WTC11 (cell line): ENCODE measurements around the gene CNOT3. TPM values are rescaled to one million over a fixed set of nuclear protein-coding genes. Genes with fewer than 3 reads are reported as not detected.

ENCODE experiments used
- ATAC-seq: fragments of 200-7000 bp; cut with Tn5 transposase; 2 replicates; pipeline ENCODE4 v1.10.0; 2021; ENCODE audit warnings: mild to moderate bottlenecking, moderate library complexity
- CTCF ChIA-PET: fragments of 300-600 bp; sonication (Branson Sonifier 250); formaldehyde crosslinking; loops from one replicate; lab custom pipeline; 2021; ENCODE audit warnings: antibody characterized with exemption; lab: Charles Lee
- POLR2A ChIA-PET: fragments of 350-600 bp; sonication (Branson Sonifier 250); formaldehyde crosslinking; loops from one replicate; lab custom pipeline; 2021; ENCODE audit warnings: antibody characterized with exemption; lab: Charles Lee
- DNase-seq: peaks from one replicate; pipeline ENCODE4 v3.0.0; 2021; ENCODE audit warnings: low spot score
- H3K27ac Mint-ChIP-seq: 2 replicates; pipeline ENCODE4 v1.8.0; 2021; ENCODE audit warnings: mixed read lengths
- H3K27me3 Mint-ChIP-seq: 2 replicates; pipeline ENCODE4 v1.8.0; 2021; ENCODE audit warnings: low read depth, mild to moderate bottlenecking, moderate library complexity, mixed read lengths
- H3K36me3 Mint-ChIP-seq: 2 replicates; pipeline ENCODE4 v1.8.0; 2021; ENCODE audit warnings: mixed read lengths
- H3K4me1 Mint-ChIP-seq: 2 replicates; pipeline ENCODE4 v1.8.0; 2022; ENCODE audit warnings: mixed read lengths
- H3K4me3 Mint-ChIP-seq: 2 replicates; pipeline ENCODE4 v1.8.0; 2021; ENCODE audit warnings: mild to moderate bottlenecking, moderate library complexity, mixed read lengths
- H3K9me3 Mint-ChIP-seq: 2 replicates; pipeline ENCODE4 v1.8.0; 2021; ENCODE audit warnings: mixed read lengths
- E2F5 ChIP-seq: sonication (generic); formaldehyde crosslinking; IDR thresholded peaks from 2 replicates; pipeline ENCODE4 v1.8.1; 2022; ENCODE audit warnings: mild to moderate bottlenecking, moderate library complexity, missing genetic modification reagents
- EMX1 ChIP-seq: fragments of 250-450 bp; sonication (Bioruptor Pico); IDR thresholded peaks from 2 replicates; pipeline ENCODE4 v1.8.0; 2021; ENCODE audit warnings: mild to moderate bottlenecking
- ESRRA ChIP-seq: sonication (generic); formaldehyde crosslinking; IDR thresholded peaks from 2 replicates; pipeline ENCODE4 v1.8.1; 2022; ENCODE audit warnings: mild to moderate bottlenecking, missing genetic modification reagents, borderline replicate concordance
- FOXJ3 ChIP-seq: sonication (generic); formaldehyde crosslinking; IDR thresholded peaks from 2 replicates; pipeline ENCODE4 v1.9.0; 2021; ENCODE audit warnings: missing genetic modification reagents, mild to moderate bottlenecking, borderline replicate concordance
- FOXP4 ChIP-seq: sonication (generic); formaldehyde crosslinking; IDR thresholded peaks from 2 replicates; pipeline ENCODE4 v1.8.0; 2022; ENCODE audit warnings: mild to moderate bottlenecking, missing genetic modification reagents
- GRHL2 ChIP-seq: fragments of 250-450 bp; sonication (Bioruptor Pico); IDR thresholded peaks from 2 replicates; pipeline ENCODE4 v1.8.0; 2022; ENCODE audit warnings: mild to moderate bottlenecking, moderate library complexity; ENCODE audit not compliant: insufficient replicate concordance, severe bottlenecking
- JAZF1 ChIP-seq: fragments of 250-450 bp; sonication (Bioruptor Pico); IDR thresholded peaks from 2 replicates; pipeline ENCODE4 v1.9.0; 2021; ENCODE audit warnings: moderate library complexity, mild to moderate bottlenecking, inconsistent platforms
- JUN ChIP-seq: sonication (generic); formaldehyde crosslinking; IDR thresholded peaks from 2 replicates; pipeline ENCODE4 v1.8.0; 2023; ENCODE audit warnings: mild to moderate bottlenecking, missing genetic modification reagents
- MYBL2 ChIP-seq: sonication (generic); formaldehyde crosslinking; IDR thresholded peaks from 2 replicates; pipeline ENCODE4 v1.8.1; 2023; ENCODE audit warnings: mild to moderate bottlenecking, moderate library complexity, missing genetic modification reagents
- NFATC4 ChIP-seq: fragments of 250-450 bp; sonication (Bioruptor Pico); IDR thresholded peaks from 2 replicates; pipeline ENCODE4 v1.9.0; 2021; ENCODE audit warnings: mild to moderate bottlenecking
- NR3C1 ChIP-seq: sonication (generic); formaldehyde crosslinking; conservative IDR thresholded peaks from 2 replicates; pipeline ENCODE4 v1.8.1; 2023; ENCODE audit warnings: low read depth, mild to moderate bottlenecking, missing genetic modification reagents
- RORB ChIP-seq: fragments of 250-450 bp; sonication (Bioruptor Pico); IDR thresholded peaks from 2 replicates; pipeline ENCODE4 v1.9.0; 2021; ENCODE audit warnings: mild to moderate bottlenecking
- SMAD4 ChIP-seq: sonication (generic); formaldehyde crosslinking; IDR thresholded peaks from 2 replicates; pipeline ENCODE4 v1.8.0; 2022; ENCODE audit warnings: mild to moderate bottlenecking, missing genetic modification reagents
- SOX15 ChIP-seq: fragments of 250-450 bp; sonication (Bioruptor Pico); IDR thresholded peaks from 2 replicates; pipeline ENCODE4 v1.9.0; 2021; ENCODE audit warnings: mild to moderate bottlenecking
- SP1 ChIP-seq: sonication (generic); formaldehyde crosslinking; conservative IDR thresholded peaks from 2 replicates; pipeline ENCODE4 v1.8.1; 2022; ENCODE audit warnings: missing genetic modification reagents
- ZNF219 ChIP-seq: sonication (generic); formaldehyde crosslinking; IDR thresholded peaks from 2 replicates; pipeline ENCODE4 v1.8.0; 2023; ENCODE audit warnings: missing genetic modification reagents, mild to moderate bottlenecking, borderline replicate concordance
- ZNF281 ChIP-seq: sonication (generic); formaldehyde crosslinking; IDR thresholded peaks from 2 replicates; pipeline ENCODE4 v1.8.0; 2023; ENCODE audit warnings: mild to moderate bottlenecking, missing genetic modification reagents
- ZNF396 ChIP-seq: fragments of 250-450 bp; sonication (Bioruptor Pico); IDR thresholded peaks from 2 replicates; pipeline ENCODE4 v1.8.0; 2021; ENCODE audit warnings: mild to moderate bottlenecking, moderate library complexity, borderline replicate concordance
- ZNF416 ChIP-seq: fragments of 250-450 bp; sonication (Bioruptor Pico); IDR thresholded peaks from 2 replicates; pipeline ENCODE4 v1.9.0; 2021; ENCODE audit warnings: mild to moderate bottlenecking, inconsistent platforms
- total RNA-seq: library from RNA; stranded (reverse); gene quantifications from 3 replicates; pipeline ENCODE4 v1.2.3, GENCODE V29; 2021
- TF ChIP-seq, protein P1 (sequence below): sonication (generic); formaldehyde crosslinking; IDR thresholded peaks from 2 replicates; pipeline ENCODE4 v1.8.1; 2022; ENCODE audit warnings: mild to moderate bottlenecking, missing genetic modification reagents, moderate library complexity, borderline replicate concordance
- TF ChIP-seq, protein P2 (sequence below): sonication (generic); formaldehyde crosslinking; IDR thresholded peaks from 2 replicates; pipeline ENCODE4 v1.8.1; 2023; ENCODE audit warnings: mild to moderate bottlenecking, missing genetic modification reagents, moderate library complexity

The CNOT3 gene
- total RNA-seq, 1 experiment from 2014 or later = 93.3 TPM

GRCh38 chr19:54155694-54156093, 18.1 kb downstream of the CNOT3 start (continued):
- TF ChIP-seq ZNF281 (CRISPR knock-in tag) (no peak), EMX1 (no peak)

GRCh38 chr19:54156490-54156889, 18.9 kb downstream of the CNOT3 start:
- Mint-ChIP-seq H3K9me3 (no peaks in the 10 kb centered on the region), H3K4me1 (peaks cover 16% of the 10 kb centered on the region), H3K27me3 (no peaks in the 10 kb centered on the region; the same call in 1 of the 2 replicates), H3K27ac (no peak overlapping the region)
- POLR2A ChIA-PET = interaction anchor here (0.9 to 1.3 kb wide), 2 partner anchors 9 to 20 kb away, joined by 3 to 5 read pairs; partner anchors contain the start of gene CNOT3
- no peak for ATAC-seq
- CTCF ChIA-PET = interaction anchor here (0.6 to 1.4 kb wide), 3 partner anchors 19 to 363 kb away, joined by 3 to 7 read pairs (median 3); partner anchors contain the start of gene CNOT3
- TF ChIP-seq ZNF396 (no peak), NR3C1 (no peak), GRHL2 (CRISPR knock-in tag) (no peak), FOXJ3 (no peak), JAZF1 (CRISPR knock-in tag) (no peak), SP1 (CRISPR knock-in tag) (no peak), NFATC4 (CRISPR knock-in tag) (no peak), JUN (no peak), SMAD4 (CRISPR knock-in tag) (no peak), FOXP4 (CRISPR knock-in tag) (no peak), RORB (no peak), ZNF416 (CRISPR knock-in tag) (no peak), MYBL2 (CRISPR knock-in tag) (no peak), E2F5 (CRISPR knock-in tag) (no peak), SOX15 (no peak), ZNF219 (CRISPR knock-in tag) (no peak), ZNF281 (CRISPR knock-in tag) (no peak), ESRRA (CRISPR knock-in tag) (no peak)
- TF ChIP-seq, protein P1, sequence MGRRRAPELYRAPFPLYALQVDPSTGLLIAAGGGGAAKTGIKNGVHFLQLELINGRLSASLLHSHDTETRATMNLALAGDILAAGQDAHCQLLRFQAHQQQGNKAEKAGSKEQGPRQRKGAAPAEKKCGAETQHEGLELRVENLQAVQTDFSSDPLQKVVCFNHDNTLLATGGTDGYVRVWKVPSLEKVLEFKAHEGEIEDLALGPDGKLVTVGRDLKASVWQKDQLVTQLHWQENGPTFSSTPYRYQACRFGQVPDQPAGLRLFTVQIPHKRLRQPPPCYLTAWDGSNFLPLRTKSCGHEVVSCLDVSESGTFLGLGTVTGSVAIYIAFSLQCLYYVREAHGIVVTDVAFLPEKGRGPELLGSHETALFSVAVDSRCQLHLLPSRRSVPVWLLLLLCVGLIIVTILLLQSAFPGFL (CRISPR knock-in tag) = no peak
- TF ChIP-seq, protein P2, sequence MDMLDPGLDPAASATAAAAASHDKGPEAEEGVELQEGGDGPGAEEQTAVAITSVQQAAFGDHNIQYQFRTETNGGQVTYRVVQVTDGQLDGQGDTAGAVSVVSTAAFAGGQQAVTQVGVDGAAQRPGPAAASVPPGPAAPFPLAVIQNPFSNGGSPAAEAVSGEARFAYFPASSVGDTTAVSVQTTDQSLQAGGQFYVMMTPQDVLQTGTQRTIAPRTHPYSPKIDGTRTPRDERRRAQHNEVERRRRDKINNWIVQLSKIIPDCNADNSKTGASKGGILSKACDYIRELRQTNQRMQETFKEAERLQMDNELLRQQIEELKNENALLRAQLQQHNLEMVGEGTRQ (CRISPR knock-in tag) = no peak
- TF ChIP-seq, all 79 proteins: peak for 0
- no peak for DNase-seq
- Mint-ChIP-seq H3K36me3 (peaks cover 42% of the 10 kb centered on the region), H3K4me3 (no peak overlapping the region)
